Measurements from ENCODE around the gene FRMD8.

DNA sequence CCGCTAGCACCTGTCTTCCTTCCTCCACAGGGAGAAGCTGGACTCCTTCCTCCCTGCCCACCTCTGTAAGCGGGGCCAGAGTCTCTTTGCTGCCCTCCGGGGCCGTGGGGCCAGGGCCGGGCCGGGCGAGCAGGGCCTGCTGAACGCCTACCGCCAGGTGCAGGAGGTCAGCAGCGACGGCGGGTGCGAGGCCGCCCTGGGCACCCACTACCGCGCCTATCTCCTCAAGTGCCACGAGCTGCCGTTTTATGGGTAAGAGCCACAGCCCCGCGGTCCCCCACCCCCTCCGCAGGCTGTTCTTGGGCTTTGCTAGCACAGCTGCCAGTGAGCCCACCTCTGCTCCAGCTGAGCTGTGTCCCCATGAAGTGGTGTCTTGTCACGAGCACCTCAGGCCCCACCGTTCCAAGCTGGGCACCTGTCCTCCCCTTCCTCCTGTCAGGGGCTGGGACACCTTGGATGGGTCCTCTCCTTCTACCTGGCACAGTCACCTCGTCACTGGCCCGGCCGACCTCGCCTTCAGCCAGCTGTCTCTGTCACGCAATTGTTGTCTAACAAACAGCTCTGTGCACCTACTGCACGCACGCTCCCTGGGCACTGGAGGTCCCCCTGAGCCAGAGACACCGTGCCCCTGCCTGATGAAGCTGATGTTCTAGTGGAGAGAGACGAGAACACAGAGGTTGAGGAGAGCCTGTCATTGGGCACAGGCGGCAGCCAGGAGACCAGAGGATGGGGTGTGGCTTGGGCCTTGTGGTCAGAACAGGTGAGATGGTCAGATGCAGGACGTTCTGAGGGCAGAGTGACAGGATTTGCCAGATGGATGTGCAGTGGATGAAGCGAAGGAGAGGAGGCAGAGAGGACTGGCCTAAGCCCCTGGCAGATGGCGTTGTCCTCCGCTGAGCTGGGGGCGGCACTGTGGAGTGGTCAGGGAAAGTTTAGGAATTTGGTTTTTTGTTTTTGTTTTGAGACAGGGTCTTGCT, 10.6 kb downstream of the FRMD8 start:
- TF ChIP-seq YY1 (IDR thresholded peaks at IDR 0.05; ENCODE audit: low read depth, low read length) (no peak), EP300 (IDR thresholded peaks at IDR 0.05; ENCODE audit: borderline replicate concordance in 1 of 2, low read depth in 2 of 2, low read length in 2 of 2) (no peak), GABPA (IDR thresholded peaks at IDR 0.05; ENCODE audit: borderline replicate concordance, insufficient read depth, low read length) (no peak), TAF1 (IDR thresholded peaks at IDR 0.05; ENCODE audit: low read depth, low read length) (no peak), CEBPB (IDR thresholded peaks at IDR 0.05; ENCODE audit: low read depth, low read length) (no peak), MAFK (IDR thresholded peaks at IDR 0.05; ENCODE audit: low read depth, low read length) (no peak), EZH2 (IDR thresholded peaks at IDR 0.05; ENCODE audit: low read depth, low read length, severe bottlenecking) (no peak), CBX5 (IDR thresholded peaks at IDR 0.05; ENCODE audit: low read depth, low read length) (no peak), POLR2A (IDR thresholded peaks at IDR 0.05; ENCODE audit: control extremely low read depth in 1 of 2, low read depth in 2 of 2, low read length in 2 of 2) (no peak)
- TF ChIP-seq, protein P1, sequence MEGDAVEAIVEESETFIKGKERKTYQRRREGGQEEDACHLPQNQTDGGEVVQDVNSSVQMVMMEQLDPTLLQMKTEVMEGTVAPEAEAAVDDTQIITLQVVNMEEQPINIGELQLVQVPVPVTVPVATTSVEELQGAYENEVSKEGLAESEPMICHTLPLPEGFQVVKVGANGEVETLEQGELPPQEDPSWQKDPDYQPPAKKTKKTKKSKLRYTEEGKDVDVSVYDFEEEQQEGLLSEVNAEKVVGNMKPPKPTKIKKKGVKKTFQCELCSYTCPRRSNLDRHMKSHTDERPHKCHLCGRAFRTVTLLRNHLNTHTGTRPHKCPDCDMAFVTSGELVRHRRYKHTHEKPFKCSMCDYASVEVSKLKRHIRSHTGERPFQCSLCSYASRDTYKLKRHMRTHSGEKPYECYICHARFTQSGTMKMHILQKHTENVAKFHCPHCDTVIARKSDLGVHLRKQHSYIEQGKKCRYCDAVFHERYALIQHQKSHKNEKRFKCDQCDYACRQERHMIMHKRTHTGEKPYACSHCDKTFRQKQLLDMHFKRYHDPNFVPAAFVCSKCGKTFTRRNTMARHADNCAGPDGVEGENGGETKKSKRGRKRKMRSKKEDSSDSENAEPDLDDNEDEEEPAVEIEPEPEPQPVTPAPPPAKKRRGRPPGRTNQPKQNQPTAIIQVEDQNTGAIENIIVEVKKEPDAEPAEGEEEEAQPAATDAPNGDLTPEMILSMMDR (IDR thresholded peaks at IDR 0.05; ENCODE audit: control extremely low read depth in 1 of 3, insufficient read depth in 1 of 3, low read depth in 1 of 3, low read length in 3 of 3), result no peak

Data from H1 (cell line).